DMS114 treated with DMSO at 0.1 percent for 48 hours (cell line): ENCODE measurements around the gene SEMA3F.

Source experiments
- DNase-seq: peaks from one replicate; lab custom pipeline; 2025; ENCODE audit not compliant: unreplicated experiment; lab: John Stamatoyannopoulos, UW

The SEMA3F gene

GRCh38 chr3:50169232-50169832 is 14.2 kb downstream of the SEMA3F start:
- no peak for DNase-seq

GRCh38 chr3:50169858-50170257 is 14.7 kb downstream of the SEMA3F start:
- no peak for DNase-seq

GRCh38 chr3:50170689-50171088 is 15.6 kb downstream of the SEMA3F start:
- DNase-seq = no peak

- DNase-seq = no peak
These were observed 16.6 kb downstream of the SEMA3F start for GRCh38 chr3:50171540-50172301.

GRCh38 chr3:50172626-50173220 is 17.6 kb downstream of the SEMA3F start:
- no peak for DNase-seq

GRCh38 chr3:50173685-50174516 is 18.8 kb downstream of the SEMA3F start:
- no peak for DNase-seq

- no peak for DNase-seq
These were observed 19.4 kb downstream of the SEMA3F start for GRCh38 chr3:50174517-50174895.

- DNase-seq = no peak
These were observed 19.9 kb downstream of the SEMA3F start for GRCh38 chr3:50174947-50175524.

GRCh38 chr3:50177346-50177745 is 22.2 kb downstream of the SEMA3F start:
- DNase-seq = no peak

GRCh38 chr3:50179710-50180109 is 24.6 kb downstream of the SEMA3F start:
- no peak for DNase-seq

- DNase-seq = no peak
These were observed 26.9 kb downstream of the SEMA3F start for GRCh38 chr3:50181985-50182384.

- no peak for DNase-seq
These were observed 27.5 kb downstream of the SEMA3F start for GRCh38 chr3:50182533-50183099.

GRCh38 chr3:50183755-50184154 is 28.6 kb downstream of the SEMA3F start:
- no peak for DNase-seq

- no peak for DNase-seq
These were observed 29.3 kb downstream of the SEMA3F start for GRCh38 chr3:50184242-50184978.

GRCh38 chr3:50185230-50185629 is 30.1 kb downstream of the SEMA3F start:
- DNase-seq = no peak

GRCh38 chr3:50186096-50186495 is 31.0 kb downstream of the SEMA3F start:
- DNase-seq = no peak

GRCh38 chr3:50187750-50188149 is 32.6 kb downstream of the SEMA3F start:
- DNase-seq = no peak

- peak; percentile 63 for DNase-seq
These were observed 34.1 kb downstream of the SEMA3F start for GRCh38 chr3:50189274-50189673.

GRCh38 chr3:50189989-50190388 is 34.9 kb downstream of the SEMA3F start:
- DNase-seq = no peak
